H9 (cell line): ENCODE measurements around the gene SP2. TPM values are rescaled to one million over a fixed set of nuclear protein-coding genes. Genes with fewer than 3 reads are reported as not detected.

Experiments
- DNase-seq: peaks from one replicate; pipeline ENCODE4 v3.0.0-alpha.2; 2017
- H2AFZ ChIP-seq: one replicate; pipeline ENCODE4 v1.6.1; 2013; ENCODE audit warnings: mild to moderate bottlenecking, low read length, control low read depth, moderate library complexity
- H2AK5ac ChIP-seq: 2 replicates; pipeline ENCODE4 v1.6.1; 2013; ENCODE audit warnings: low read length, control low read depth, mixed read lengths; ENCODE audit not compliant: insufficient read length
- H2BK120ac ChIP-seq: one replicate; pipeline ENCODE4 v1.6.1; 2013; ENCODE audit warnings: low read depth, mild to moderate bottlenecking, low read length, control low read depth, inconsistent platforms; ENCODE audit not compliant: poor library complexity, severe bottlenecking
- H2BK12ac ChIP-seq: 2 replicates; pipeline ENCODE4 v1.6.1; 2013; ENCODE audit warnings: low read length, control low read depth, mixed read lengths, low read depth; ENCODE audit not compliant: insufficient read length
- H2BK15ac ChIP-seq: 2 replicates; pipeline ENCODE4 v1.6.1; 2013; ENCODE audit warnings: low read depth, low read length, control low read depth
- H2BK20ac ChIP-seq: one replicate; pipeline ENCODE4 v1.6.1; 2013; ENCODE audit warnings: low read depth, mild to moderate bottlenecking, low read length, control low read depth, inconsistent platforms; ENCODE audit not compliant: poor library complexity, severe bottlenecking
- H2BK5ac ChIP-seq: 2 replicates; pipeline ENCODE4 v1.6.1; 2013; ENCODE audit warnings: low read length, control low read depth, mixed read lengths; ENCODE audit not compliant: insufficient read length
- H3K14ac ChIP-seq: 2 replicates; pipeline ENCODE4 v1.6.1; 2013; ENCODE audit warnings: low read length, control low read depth; ENCODE audit not compliant: insufficient read depth
- H3K18ac ChIP-seq: 2 replicates; pipeline ENCODE4 v1.6.1; 2013; ENCODE audit warnings: low read depth, mild to moderate bottlenecking, mixed read lengths, low read length, control low read depth; ENCODE audit not compliant: insufficient read length
- H3K23ac ChIP-seq: 2 replicates; pipeline ENCODE4 v1.6.1; 2013; ENCODE audit warnings: low read length, control low read depth, mixed read lengths, low read depth; ENCODE audit not compliant: insufficient read length
- H3K23me2 ChIP-seq: 2 replicates; pipeline ENCODE4 v1.6.1; 2013; ENCODE audit warnings: low read depth, mild to moderate bottlenecking, mixed read lengths, low read length, control low read depth; ENCODE audit not compliant: insufficient read length, poor library complexity, severe bottlenecking
- H3K27ac ChIP-seq: 2 replicates; pipeline ENCODE4 v1.5.1; 2013; ENCODE audit warnings: low read length, control low read depth, mixed read lengths, low read depth; ENCODE audit not compliant: insufficient read length
- H3K27me3 ChIP-seq: 2 replicates; pipeline ENCODE4 v1.6.1; 2013; ENCODE audit warnings: low read length, control low read depth, inconsistent platforms; ENCODE audit not compliant: insufficient read depth
- H3K4ac ChIP-seq: 2 replicates; pipeline ENCODE4 v1.6.1; 2013; ENCODE audit warnings: low read depth, mild to moderate bottlenecking, control low read depth, inconsistent platforms, low read length, moderate library complexity
- H3K4me1 ChIP-seq: 2 replicates; pipeline ENCODE4 v1.6.1; 2013; ENCODE audit warnings: low read length, control low read depth, inconsistent platforms; ENCODE audit not compliant: insufficient read depth
- H3K4me2 ChIP-seq: 2 replicates; pipeline ENCODE4 v1.6.1; 2013; ENCODE audit warnings: low read length, control low read depth, mixed read lengths; ENCODE audit not compliant: insufficient read length, insufficient read depth
- H3K56ac ChIP-seq: 2 replicates; pipeline ENCODE4 v1.6.1; 2013; ENCODE audit warnings: low read depth, mild to moderate bottlenecking, mixed read lengths, low read length, control low read depth; ENCODE audit not compliant: insufficient read length
- H3K79me1 ChIP-seq: 2 replicates; pipeline ENCODE4 v1.6.1; 2013; ENCODE audit warnings: low read depth, mild to moderate bottlenecking, moderate library complexity, low read length, control low read depth, inconsistent platforms; ENCODE audit not compliant: insufficient read depth, poor library complexity, severe bottlenecking
- H3K79me2 ChIP-seq: 2 replicates; pipeline ENCODE4 v1.6.1; 2013; ENCODE audit warnings: low read length, control low read depth, inconsistent platforms; ENCODE audit not compliant: insufficient read depth
- H3K9ac ChIP-seq: 2 replicates; pipeline ENCODE4 v1.6.1; 2013; ENCODE audit warnings: low read length, control low read depth, mixed read lengths; ENCODE audit not compliant: insufficient read length; ENCODE audit errors: extremely low read depth
- H3K9me3 ChIP-seq: one replicate; pipeline ENCODE4 v1.6.1; 2013; ENCODE audit warnings: low read depth, low read length, inconsistent platforms; ENCODE audit not compliant: control insufficient read depth
- H3T11ph ChIP-seq: one replicate; pipeline ENCODE4 v1.6.1; 2013; ENCODE audit warnings: mild to moderate bottlenecking, low read length, control low read depth, inconsistent platforms
- H4K20me1 ChIP-seq: one replicate; pipeline ENCODE4 v1.6.1; 2013; ENCODE audit not compliant: control insufficient read depth, insufficient read length, insufficient read depth
- H4K5ac ChIP-seq: 2 replicates; pipeline ENCODE4 v1.6.1; 2013; ENCODE audit warnings: low read depth, mild to moderate bottlenecking, mixed read lengths, low read length, control low read depth; ENCODE audit not compliant: insufficient read length
- H4K8ac ChIP-seq: replicated peaks from 2 replicates; pipeline ENCODE4 v1.6.1; 2013; ENCODE audit warnings: low read length, control low read depth, mixed read lengths, low read depth; ENCODE audit not compliant: insufficient read length
- H4K91ac ChIP-seq: 2 replicates; pipeline ENCODE4 v1.6.1; 2013; ENCODE audit warnings: low read depth, mild to moderate bottlenecking, moderate library complexity, mixed read lengths, low read length, control low read depth; ENCODE audit not compliant: insufficient read length
- H3K27ac Mint-ChIP-seq, 3 experiments: 2 replicates in 2 of 3; 3 replicates in 1 of 3; pipeline ENCODE4 v1.8.0; 2020 to 2021; ENCODE audit warnings: mixed read lengths in 3 of 3, mild to moderate bottlenecking in 1 of 3, moderate library complexity in 1 of 3
- H3K27me3 Mint-ChIP-seq: 2 replicates; pipeline ENCODE4 v1.8.0; 2021; ENCODE audit warnings: low read depth, mild to moderate bottlenecking, moderate library complexity, mixed read lengths
- H3K36me3 Mint-ChIP-seq, 3 experiments: 2 replicates in 2 of 3; 3 replicates in 1 of 3; pipeline ENCODE4 v1.8.0; 2020 to 2021; ENCODE audit warnings: low read depth in 3 of 3, mixed read lengths in 3 of 3; ENCODE audit not compliant: insufficient read depth in 1 of 3
- H3K4me1 Mint-ChIP-seq, 2 experiments: 2 replicates each; pipeline ENCODE4 v1.8.0; 2020; ENCODE audit warnings: mixed read lengths in 2 of 2
- H3K4me3 Mint-ChIP-seq, 2 experiments: 2 replicates in 1 of 2; 3 replicates in 1 of 2; pipeline ENCODE4 v1.8.0; 2020 to 2021; ENCODE audit warnings: mild to moderate bottlenecking in 2 of 2, mixed read lengths in 2 of 2, moderate library complexity in 1 of 2
- H3K9me3 Mint-ChIP-seq, 2 experiments: 2 replicates in 1 of 2; 3 replicates in 1 of 2; pipeline ENCODE4 v1.8.0; 2020; ENCODE audit warnings: mild to moderate bottlenecking in 2 of 2, mixed read lengths in 2 of 2, moderate library complexity in 1 of 2
- CTCF ChIP-seq: fragments of 200-600 bp; sonication (generic); conservative IDR thresholded peaks from 3 replicates; pipeline ENCODE4 v1.8.0; 2021; ENCODE audit warnings: antibody characterized with exemption, mild to moderate bottlenecking
- WGBS: extraction: QIAGEN DNeasy Blood & Tissue Kit; methylation state at CpG from one replicate; pipeline ENCODE4 v1.1.7; 2013; ENCODE audit warnings: missing lambda C conversion rate, low lambda C conversion rate, mixed read lengths; ENCODE audit not compliant: insufficient read length; ENCODE audit errors: extremely low coverage; 5-methylcytosine and 5-hydroxymethylcytosine counted together
- total RNA-seq: library from RNA; stranded (reverse); gene quantifications from 2 replicates; pipeline ENCODE4 v1.2.1, GENCODE V29; 2021

Gene SP2
- total RNA-seq, 1 experiment from 2014 or later = 19.3 TPM

DNA sequence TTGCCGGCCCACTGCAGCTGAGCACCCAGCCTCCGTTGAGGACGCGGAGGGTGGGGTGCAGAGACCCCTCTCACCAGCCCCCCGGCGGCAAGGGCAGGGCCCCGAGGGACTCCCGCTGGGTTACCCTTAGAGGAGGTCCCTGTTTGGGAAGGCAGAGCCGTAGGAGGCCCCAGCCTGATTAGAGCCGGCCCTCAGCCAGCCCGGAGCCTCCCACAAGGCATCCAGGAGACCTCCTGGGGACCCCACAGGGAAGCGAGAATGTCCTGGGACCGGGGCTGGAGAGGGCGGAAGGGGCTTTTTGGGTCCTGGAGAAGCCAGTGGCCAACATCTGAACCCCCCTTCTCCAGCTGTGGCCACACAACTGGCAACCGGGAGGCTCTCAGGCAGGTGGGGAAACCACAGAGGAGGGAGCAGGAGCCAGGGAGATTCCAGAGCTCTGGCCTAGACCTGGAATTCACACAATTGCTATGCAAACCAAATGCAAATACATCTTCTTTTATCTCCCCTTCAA lies 23.3 kb upstream of the SP2 start:
- Mint-ChIP-seq H3K36me3 (no peaks in the 10 kb centered on the region), H3K4me3 (peak overlapping the region; percentile 56 to 76; a peak in 4 of 5 replicates), H3K9me3 (no peaks in the 10 kb centered on the region; a peak in 1 of 5 replicates), H3K27me3 (peaks cover 79% of the 10 kb centered on the region), H3K4me1 (peaks cover 50 to 60% of the 10 kb centered on the region in 2 experiments), H3K27ac (no peak overlapping the region)
- Histone ChIP-seq H3K4ac (no peak overlapping the region), H2BK12ac (no peak overlapping the region), H3K4me1 (peaks cover 7% of the 10 kb centered on the region; the same call in 1 of the 2 replicates), H4K20me1 (no peaks in the 10 kb centered on the region), H3K27ac (no peak overlapping the region), H2BK5ac (no peak overlapping the region), H2AK5ac (no peak overlapping the region), H3K18ac (no peak overlapping the region), H3K56ac (no peak overlapping the region), H3K4me2 (peak overlapping the region; percentile 56), H3K9me3 (no peaks in the 10 kb centered on the region), H4K91ac (no peak overlapping the region), H4K8ac (no peak overlapping the region), H2BK20ac (no peak overlapping the region), H2BK120ac (no peak overlapping the region), H2BK15ac (no peak overlapping the region), H3K23ac (no peak overlapping the region), H4K5ac (no peak overlapping the region), H3T11ph (no peak overlapping the region), H3K23me2 (peaks cover 11% of the 10 kb centered on the region), H2AFZ (no peak overlapping the region), H3K27me3 (peaks cover 7% of the 10 kb centered on the region; the same call in 1 of the 2 replicates), H3K9ac (no peak overlapping the region), H3K79me1 (no peaks in the 10 kb centered on the region), H3K79me2 (no peaks in the 10 kb centered on the region), H3K14ac (no peak overlapping the region)
- peak; percentile 78 for DNase-seq
- no CpG with 5 or more reads among the region's 15 CpGs for WGBS
- TF ChIP-seq CTCF = no peak
